EH (cell line): ENCODE measurements around the gene SNX13.
A peak's percentile ranks its signal among the peaks of the same experiment; 100 is the strongest.
"Not testable (repeated sequence)": the region's sequence is repeated elsewhere in the genome, so short reads cannot be mapped to it uniquely, and the experiment has no call there.

Experiments used
- DNase-seq: peaks from one replicate; pipeline ENCODE4 v3.0.0-alpha.2; 2015; ENCODE audit warnings: low read depth

The SNX13 gene

DNA sequence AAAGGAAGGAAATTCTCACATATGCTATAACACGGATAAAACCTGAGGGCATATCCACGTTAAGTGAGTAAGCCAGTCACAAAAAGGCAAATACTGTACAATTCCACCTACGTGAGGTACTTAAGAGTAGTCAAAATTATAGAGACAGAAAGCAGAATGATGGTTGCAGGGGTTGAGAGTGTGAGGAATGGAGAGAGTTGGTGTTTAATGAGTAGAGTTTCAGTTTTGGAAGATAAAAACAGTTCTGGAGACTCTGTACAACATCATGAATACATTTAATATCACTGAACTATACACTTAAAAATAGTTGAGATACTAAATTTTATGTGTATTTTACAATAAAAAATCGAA is 95.1 kb downstream of the SNX13 start:
- no peak for DNase-seq

- DNase-seq = peak; percentile 51
These were observed 95.6 kb downstream of the SNX13 start for GRCh38 chr7:17844514-17845196.

- DNase-seq = no peak
These were observed 96.3 kb downstream of the SNX13 start for GRCh38 chr7:17844022-17844421.

DNA sequence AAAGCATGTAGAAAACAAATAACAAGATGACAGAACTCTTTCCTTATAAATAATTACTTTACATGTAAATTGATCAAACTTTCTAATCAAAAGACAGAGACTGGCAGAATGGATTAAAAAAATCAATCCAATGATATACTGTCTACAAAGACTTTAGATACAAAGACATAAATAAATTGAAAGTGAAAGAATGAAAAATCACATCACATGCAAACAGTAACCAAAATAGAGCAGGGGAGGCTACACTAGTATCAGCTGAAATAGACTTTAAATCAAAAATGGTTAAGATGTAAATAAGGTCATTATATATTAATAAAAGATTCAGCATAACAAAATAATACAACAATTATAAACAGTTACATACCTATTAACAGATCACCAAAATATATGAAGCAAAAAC is 97.3 kb downstream of the SNX13 start:
- DNase-seq = no peak

DNA sequence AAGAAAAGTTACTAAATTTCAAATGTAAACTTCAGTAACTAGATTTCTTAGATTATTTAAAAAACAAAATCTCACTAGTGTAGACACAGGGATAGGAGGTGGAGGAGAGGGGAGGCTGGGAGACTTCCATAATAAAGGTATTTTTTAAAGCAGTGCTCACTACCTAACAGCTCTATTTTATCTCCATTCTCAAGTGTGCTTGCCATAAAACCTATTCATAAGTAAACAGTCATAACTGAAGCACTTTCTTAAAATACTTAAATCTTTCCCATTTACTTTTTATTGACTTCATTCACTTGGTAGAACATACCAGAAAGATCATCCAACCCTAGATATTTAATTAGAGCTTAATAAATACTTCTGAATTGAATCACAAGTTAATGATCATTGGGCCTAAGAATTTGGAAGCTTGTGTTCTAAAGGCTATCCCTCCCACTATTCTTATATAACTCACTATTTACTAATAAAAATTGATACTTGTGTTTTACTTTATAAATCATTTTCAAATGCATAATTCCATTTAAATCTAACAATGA is 107.4 kb downstream of the SNX13 start:
- DNase-seq = peak; percentile 11

GRCh38 chr7:17832242-17832641 is 108.1 kb downstream of the SNX13 start:
- no peak for DNase-seq

GRCh38 chr7:17830206-17830605 is 110.1 kb downstream of the SNX13 start:
- peak; percentile 7 for DNase-seq

- no peak for DNase-seq
These were observed 111.3 kb downstream of the SNX13 start for GRCh38 chr7:17829001-17829400.

DNA sequence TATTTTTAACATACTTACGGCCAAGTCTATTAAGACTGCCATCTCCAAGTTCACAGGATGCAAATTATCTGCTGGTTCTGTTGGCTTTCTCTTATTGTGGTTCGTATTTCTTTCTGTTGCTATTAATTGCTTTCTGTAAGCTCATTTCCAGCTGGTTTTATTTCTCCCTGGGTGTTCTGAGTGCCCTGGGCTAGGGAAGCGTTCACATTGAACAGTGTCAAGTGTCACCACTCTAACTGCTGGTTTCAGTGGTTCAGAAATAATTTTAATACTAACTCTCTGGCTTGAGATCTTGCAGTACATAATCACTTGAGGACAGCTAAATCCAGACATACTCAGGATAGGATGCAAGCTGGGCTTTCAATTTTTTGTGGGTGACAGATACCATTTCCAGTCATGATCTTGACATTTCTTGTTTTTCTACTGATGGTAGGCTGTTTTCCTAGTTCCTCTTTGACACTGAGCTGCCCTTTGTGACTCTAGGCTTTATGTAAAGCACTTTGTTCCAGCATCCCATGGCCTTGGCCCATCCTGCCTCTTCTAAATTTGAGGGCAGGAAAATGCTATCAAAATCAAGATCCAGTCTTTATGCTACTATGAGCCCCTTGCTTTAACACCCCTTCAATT is 117.6 kb downstream of the SNX13 start:
- DNase-seq = no peak

GRCh38 chr7:17816903-17817302 is 123.4 kb downstream of the SNX13 start:
- no peak for DNase-seq

DNA sequence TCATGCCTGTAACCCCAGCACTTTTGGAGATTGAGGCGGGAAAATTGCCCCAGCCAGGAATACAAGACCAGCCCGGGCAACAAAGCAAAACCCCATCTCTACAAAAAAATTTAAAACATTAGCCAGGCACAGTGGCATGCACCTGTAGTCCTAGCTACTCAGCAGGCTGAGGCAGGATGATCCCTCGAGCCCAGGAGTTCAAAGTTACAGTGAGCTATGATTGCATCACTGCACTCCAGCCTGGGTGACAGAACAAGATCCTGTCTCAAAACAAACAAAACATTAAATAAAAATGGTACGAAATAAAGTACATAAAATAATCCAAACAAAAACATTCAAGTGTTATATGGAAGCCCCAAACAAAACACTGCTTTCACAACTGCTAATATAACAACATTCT is 125.0 kb downstream of the SNX13 start:
- DNase-seq = no peak

- DNase-seq = no peak
These were observed 126.2 kb downstream of the SNX13 start for GRCh38 chr7:17814058-17814457.

GRCh38 chr7:17809215-17809614 is 131.1 kb downstream of the SNX13 start:
- DNase-seq = not testable (repeated sequence)

GRCh38 chr7:17807242-17807641 is 133.1 kb downstream of the SNX13 start:
- no peak for DNase-seq

GRCh38 chr7:17806631-17807030 is 133.7 kb downstream of the SNX13 start:
- no peak for DNase-seq

GRCh38 chr7:17802056-17802455 is 138.2 kb downstream of the SNX13 start:
- DNase-seq = peak; percentile 2

DNA sequence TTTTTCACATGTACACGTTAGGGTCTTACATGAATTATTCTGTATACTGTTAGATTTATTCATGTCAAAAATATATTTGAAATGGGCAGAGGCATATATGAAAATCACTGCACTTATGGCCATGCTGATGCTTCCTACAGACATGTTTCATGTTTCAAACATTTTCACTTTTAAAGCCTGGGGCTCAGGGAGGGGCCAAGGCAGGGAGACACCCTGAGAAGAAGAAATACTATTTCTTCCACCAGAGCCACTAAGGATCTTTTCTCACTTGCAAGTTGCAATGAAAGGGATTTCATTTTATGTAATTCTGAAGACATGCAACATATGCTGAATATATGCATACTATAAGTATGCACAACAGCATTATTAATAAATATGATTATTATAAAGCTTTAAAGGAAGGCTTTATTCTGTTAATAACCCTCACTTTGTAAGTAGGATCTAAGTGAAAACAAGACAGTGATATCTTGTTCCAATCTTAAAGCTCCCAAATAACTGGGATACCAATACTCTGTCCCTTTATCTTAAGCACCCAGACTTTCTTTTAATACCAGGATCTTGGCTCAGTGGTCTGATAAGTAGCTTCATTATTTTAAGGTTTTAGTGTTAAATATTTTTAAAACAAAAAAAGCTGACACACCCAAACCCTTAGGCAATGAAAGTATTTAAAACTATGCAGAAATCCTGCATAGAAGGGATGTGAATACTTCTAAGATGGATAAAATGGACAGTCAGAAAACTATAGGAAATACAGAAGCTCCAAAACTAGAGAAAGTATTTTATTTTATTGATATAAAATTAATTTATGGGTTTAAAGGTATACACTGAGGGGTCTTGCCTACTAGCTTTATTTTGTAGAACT is 148.0 kb downstream of the SNX13 start:
- no peak for DNase-seq

GRCh38 chr7:17787257-17787656 is 153.0 kb downstream of the SNX13 start:
- DNase-seq = no peak

DNA sequence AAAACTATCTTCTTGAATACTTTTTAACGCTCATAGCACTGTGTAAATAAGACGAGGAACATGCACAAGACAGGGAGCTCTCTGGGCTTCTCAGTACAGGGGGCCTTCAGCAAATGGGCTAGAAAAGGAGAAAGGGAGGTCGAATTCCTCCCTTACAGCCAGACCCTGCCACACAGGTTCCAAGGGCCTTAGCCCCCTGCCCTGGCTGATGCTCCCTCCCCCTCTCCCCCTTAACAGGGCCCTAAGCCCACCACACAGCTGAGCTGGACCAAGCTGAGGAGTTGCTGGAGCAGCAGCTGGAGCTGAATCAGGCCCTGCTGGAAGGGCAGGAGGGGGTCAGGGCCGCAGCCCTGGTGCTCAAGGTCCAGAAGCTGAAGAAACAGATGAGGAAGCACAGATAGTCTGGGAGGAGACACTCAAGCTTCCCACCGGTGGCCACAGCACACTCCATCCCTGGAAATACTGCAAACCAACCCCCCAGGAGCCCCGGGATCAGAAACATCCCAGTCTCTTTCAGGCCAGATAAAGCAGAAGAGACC is 153.9 kb downstream of the SNX13 start:
- DNase-seq = no peak

GRCh38 chr7:17782216-17782549 is 158.1 kb downstream of the SNX13 start:
- DNase-seq = no peak

DNA sequence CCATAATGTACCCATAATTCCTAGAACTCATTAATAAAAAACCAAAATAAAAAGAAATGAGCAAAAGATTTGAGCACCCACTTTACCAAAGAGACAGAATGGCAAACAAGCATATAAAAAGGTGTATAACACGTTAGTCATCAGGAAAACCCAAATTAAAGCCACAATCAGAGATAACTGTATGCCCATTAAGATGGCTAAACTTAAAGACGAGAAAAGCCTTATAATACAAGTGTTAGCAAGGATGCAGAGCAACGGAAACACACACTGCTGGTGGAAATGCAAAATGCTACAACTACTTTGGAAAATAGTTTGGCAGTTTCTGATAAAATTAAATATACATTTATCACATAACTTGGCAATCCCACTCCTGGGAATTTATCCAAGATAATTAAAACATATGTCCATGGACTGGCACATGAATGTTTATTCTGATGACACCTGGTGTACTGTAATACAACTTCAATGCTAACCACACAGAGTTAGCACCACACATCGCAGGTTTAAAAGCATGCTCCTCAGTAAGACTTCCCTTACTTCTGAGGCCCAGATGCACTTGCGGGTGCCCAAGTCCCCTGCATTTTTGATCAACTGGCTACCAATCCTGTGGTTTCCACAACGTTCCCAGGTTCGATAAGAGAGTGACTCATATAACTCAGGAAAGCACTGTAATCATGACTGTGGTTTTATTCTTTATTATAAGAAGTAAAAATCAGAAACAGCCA is 158.6 kb downstream of the SNX13 start:
- peak; percentile 33 for DNase-seq

- no peak for DNase-seq
These were observed 160.9 kb downstream of the SNX13 start for GRCh38 chr7:17779381-17779780.
